Pancreas (tissue), 10 donors: ENCODE data around the gene CD40. TPM values are rescaled to one million over a fixed set of nuclear protein-coding genes. Genes with fewer than 3 reads are reported as not detected.

Experiments used
- ATAC-seq, 4 donors: fragments of 200-7000 bp; cut with Tn5 transposase; one replicate each; pipeline versions ENCODE4 v1.8.0 to v1.9.1; 2020; ENCODE audit warnings: mild to moderate bottlenecking in 4 of 4, moderate library complexity in 4 of 4
- DNase-seq, 6 donors: peaks; one replicate each; pipeline ENCODE4 v3.0.0-alpha.2; 2020
- FAIRE-seq: peaks from 2 replicates; lab custom pipeline; 2012; peaks lifted over from hg19 to GRCh38; lab: Jason Lieb, UNC
- H3K27ac ChIP-seq, 4 donors: fragments of 200-600 bp; sonication (generic); 1 replicate in 3 of 4; 2 replicates in 1 of 4; pipeline versions ENCODE4 v1.5.0 to v1.8.0; 2020
- H3K27me3 ChIP-seq, 4 donors: fragments of 200-600 bp; one replicate each; pipeline ENCODE4 v1.8.0; 2021
- H3K36me3 ChIP-seq, 3 donors: fragments of 200-600 bp; sonication (generic) in 1 of 3; one replicate each; pipeline versions ENCODE4 v1.5.0 to v1.8.0; 2020 to 2021
- H3K4me1 ChIP-seq, 3 donors: fragments of 200-600 bp; one replicate each; pipeline ENCODE4 v1.8.0; 2021
- H3K4me3 ChIP-seq, 4 donors: fragments of 200-600 bp; sonication (generic) in 2 of 4; one replicate each; pipeline versions ENCODE4 v1.5.0 to v1.8.0; 2020 to 2021
- H3K9me3 ChIP-seq, 4 donors: fragments of 200-600 bp; one replicate each; pipeline ENCODE4 v1.8.0; 2021
- CTCF ChIP-seq, 4 donors: fragments of 200-600 bp; sonication (generic) in 3 of 4; IDR thresholded peaks; one replicate each; pipeline versions ENCODE4 v1.5.0 to v1.8.0; 2021; ENCODE audit warnings: antibody characterized with exemption in 4 of 4
- WGBS, 2 donors: extraction: QIAGEN DNeasy Blood & Tissue Kit; methylation state at CpG; one replicate each; pipeline ENCODE4 v1.1.7; 2013; 5-methylcytosine and 5-hydroxymethylcytosine counted together
- intact Hi-C, 3 donors: fragments of 100-400 bp; cut with DNase I; formaldehyde crosslinking; loops; one replicate each; pipeline versions ENCODE4 v1.11.1 to v1.14.2; 2022
- polyA plus RNA-seq, 2 donors: library from polyadenylated mRNA; stranded (reverse); fragments of 200-250 nt; gene quantifications; one replicate each; pipeline ENCODE4 v1.2.3, GENCODE V29; 2013
- total RNA-seq, 6 donors: library from RNA; stranded (reverse); fragmentation: NEBNext Ultra II Directional in 4 of 6; extraction: Animal tissue kit (Norgen Biotek cat#: 25700) in 4 of 6; gene quantifications; one replicate each; pipeline versions ENCODE4 v1.2.1 to v1.2.4, GENCODE V29; 2021 to 2023
- donor health status: healthy with polysubstance abuse.
- donor health status: DM: no; HTN: no; CAD: no; lungs with moderate emphysema.
- donor health status: DM: no; HTN: no; CAD: no.
- donor health status: control.
- donor health status: control.
- donor health status: Bipolar disorder and iron deficiency.
- donor health status: DM: yes; HTN: yes; CAD: no.
- donor health status: DM: no; HTN: no; CAD: no.
- donor health status: DM: no; HTN: no; CAD: no.
- donor health status: DM: yes; HTN: yes; CAD: no.

The CD40 gene
- total and polyA plus RNA-seq, 8 donors: 8.4 to 20.8 (median 9.7) TPM

GRCh38 chr20:46144432-46145025 is 26.4 kb downstream of the CD40 start:
- Histone ChIP-seq H3K36me3 (no peaks in the 10 kb centered on the region), H3K27ac (no peak overlapping the region), H3K9me3 (no peaks in the 10 kb centered on the region), H3K27me3 (no peaks in the 10 kb centered on the region), H3K4me1 (no peaks in the 10 kb centered on the region), H3K4me3 (no peak overlapping the region)
- WGBS, 2 donors: 71 to 77% methylated on average over 8 of the region's 8 CpGs
- FAIRE-seq: no peak
- no peak for ATAC-seq
- TF ChIP-seq CTCF (IDR thresholded peaks at IDR 0.05): no peak
- intact Hi-C loops: no loop called here
- peak in 1 of 6 donors; percentile 13 for DNase-seq

GRCh38 chr20:46145713-46146112 is 27.6 kb downstream of the CD40 start:
- FAIRE-seq: no peak
- Histone ChIP-seq H3K4me1 (no peaks in the 10 kb centered on the region), H3K27ac (no peak overlapping the region), H3K36me3 (no peaks in the 10 kb centered on the region), H3K9me3 (no peaks in the 10 kb centered on the region), H3K27me3 (no peaks in the 10 kb centered on the region), H3K4me3 (no peak overlapping the region)
- intact Hi-C loops: no loop called here
- no peak for DNase-seq
- 36 to 44% methylated on average over 3 of the region's 3 CpGs for WGBS, 2 donors
- TF ChIP-seq CTCF (IDR thresholded peaks at IDR 0.05): no peak
- peak in 1 of 4 donors; percentile 31 for ATAC-seq

GRCh38 chr20:46148313-46149208 is 30.4 kb downstream of the CD40 start:
- no peaks in the 10 kb centered on the region for H3K36me3 ChIP-seq
- WGBS, 2 donors: 69 to 75% methylated on average over 14 of the region's 14 CpGs
- ATAC-seq: no peak
- no peak overlapping the region for H3K4me3 ChIP-seq
- no peak overlapping the region for H3K27ac ChIP-seq
- no peaks in the 10 kb centered on the region for H3K4me1 ChIP-seq
- no peak for DNase-seq
- H3K27me3 ChIP-seq: no peaks in the 10 kb centered on the region
- no peak for TF ChIP-seq CTCF (IDR thresholded peaks at IDR 0.05)
- intact Hi-C loops: no loop called here
- no peak for FAIRE-seq
- no peaks in the 10 kb centered on the region for H3K9me3 ChIP-seq

GRCh38 chr20:46150943-46151342 is 32.8 kb downstream of the CD40 start:
- no peak for TF ChIP-seq CTCF (IDR thresholded peaks at IDR 0.05)
- WGBS, 2 donors: 67 to 68% methylated on average over 5 of the region's 5 CpGs
- no peak overlapping the region for H3K27ac ChIP-seq
- no peak for ATAC-seq
- no peaks in the 10 kb centered on the region for H3K9me3 ChIP-seq
- DNase-seq: no peak
- H3K27me3 ChIP-seq: no peaks in the 10 kb centered on the region
- intact Hi-C loops: no loop called here
- H3K4me3 ChIP-seq: no peak overlapping the region
- no peaks in the 10 kb centered on the region for H3K36me3 ChIP-seq
- no peaks in the 10 kb centered on the region for H3K4me1 ChIP-seq
- no peak for FAIRE-seq

GRCh38 chr20:46151936-46152335 is 33.8 kb downstream of the CD40 start:
- H3K27ac ChIP-seq: no peak overlapping the region
- FAIRE-seq (no peak), ATAC-seq (no peak), DNase-seq (no peak)
- H3K4me1 ChIP-seq: no peaks in the 10 kb centered on the region
- intact Hi-C loops: no loop called here
- 57 to 59% methylated on average over 7 of the region's 7 CpGs for WGBS, 2 donors
- TF ChIP-seq CTCF (IDR thresholded peaks at IDR 0.05): no peak
- no peaks in the 10 kb centered on the region for H3K27me3 ChIP-seq
- H3K4me3 ChIP-seq: no peak overlapping the region
- no peaks in the 10 kb centered on the region for H3K9me3 ChIP-seq
- no peaks in the 10 kb centered on the region for H3K36me3 ChIP-seq
